ENCODE results near the gene RTP5. TPM values are rescaled to one million over a fixed set of nuclear protein-coding genes. Genes with fewer than 3 reads are reported as not detected.

The RTP5 gene
- total RNA-seq, 1 experiment from 2014 or later = not detected

DNA sequence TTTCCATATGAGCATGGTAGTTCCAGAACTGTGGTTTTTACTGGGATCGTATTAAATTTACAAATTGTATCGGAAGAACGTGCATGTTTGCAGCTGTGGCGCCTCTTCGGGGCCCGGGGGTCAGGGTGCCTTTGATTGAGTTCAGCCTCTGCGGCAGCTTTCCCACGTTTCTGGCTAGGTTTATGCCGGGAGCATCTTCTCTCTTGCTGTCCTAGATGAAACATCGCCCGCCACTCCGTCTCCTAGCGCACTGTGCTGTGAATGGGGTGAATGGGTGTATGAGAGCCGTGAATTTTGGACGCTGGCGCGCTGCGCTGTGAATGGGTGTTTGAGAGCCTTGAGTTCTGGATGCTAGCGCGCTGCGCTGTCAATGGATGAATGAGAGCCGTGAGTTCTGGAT, 23.1 kb upstream of the RTP5 start (continued):
- TF ChIP-seq CEBPB (IDR thresholded peaks at IDR 0.05; ENCODE audit: low read depth) (no peak), CBX3 (IDR thresholded peaks at IDR 0.05; ENCODE audit: low read depth) (no peak), JUND (IDR thresholded peaks at IDR 0.05) (no peak), ZNF274 (IDR thresholded peaks at IDR 0.05; ENCODE audit: low read depth, low read length) (no peak)
- TF ChIP-seq, protein P1, sequence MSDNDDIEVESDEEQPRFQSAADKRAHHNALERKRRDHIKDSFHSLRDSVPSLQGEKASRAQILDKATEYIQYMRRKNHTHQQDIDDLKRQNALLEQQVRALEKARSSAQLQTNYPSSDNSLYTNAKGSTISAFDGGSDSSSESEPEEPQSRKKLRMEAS (IDR thresholded peaks at IDR 0.05) = no peak

DNA sequence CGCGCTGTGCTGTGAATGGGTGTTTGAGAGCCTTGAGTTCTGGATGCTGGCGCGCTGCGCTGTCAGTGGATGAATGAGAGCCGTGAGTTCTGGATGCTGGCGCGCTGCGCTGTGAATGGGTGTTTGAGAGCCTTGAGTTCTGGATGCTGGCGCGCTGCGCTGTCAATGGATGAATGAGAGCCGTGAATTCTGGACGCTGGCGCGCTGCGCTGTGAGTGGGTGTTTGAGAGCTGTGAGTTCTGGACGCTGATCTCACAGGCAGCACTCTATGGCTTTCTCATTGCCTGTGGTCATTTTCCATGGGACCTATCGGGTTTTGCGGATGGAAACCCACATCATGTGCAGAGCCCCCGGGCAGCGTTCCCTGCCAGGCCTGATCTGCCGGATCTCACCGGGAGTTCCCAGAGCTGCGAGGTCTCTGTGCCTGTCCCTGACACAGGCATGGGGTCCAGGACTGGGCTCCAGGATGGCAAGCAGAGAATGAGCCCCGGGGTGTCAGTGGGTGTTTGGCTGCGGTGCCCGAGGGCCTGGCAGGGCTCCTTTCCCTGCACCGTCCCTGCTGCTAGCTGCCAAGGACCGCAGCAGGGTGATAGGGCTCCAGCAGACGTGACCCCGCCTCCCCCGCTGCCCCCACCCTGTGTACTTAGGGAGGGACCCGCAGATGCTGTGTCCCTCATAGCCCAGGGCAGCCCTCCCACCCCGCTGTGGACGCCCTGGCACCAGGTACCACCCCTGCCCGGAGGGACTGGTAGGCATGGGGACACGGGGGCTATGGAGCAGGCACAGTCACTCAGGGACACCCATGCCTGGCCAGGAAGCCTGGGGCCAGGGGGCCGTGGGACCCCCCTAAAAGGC, 20.5 kb upstream of the RTP5 start:
- Histone ChIP-seq H3K4me3 (replicated peaks in 1 of 2; ENCODE audit: low read depth in 1 of 2, low read length in 2 of 2) (no peak overlapping the region), H3K36me3 (ENCODE audit: control insufficient read depth in 1 of 2, insufficient read depth in 2 of 2, low read length in 2 of 2) (no peaks in the 10 kb centered on the region), H3K4me1 (ENCODE audit: control insufficient read depth in 1 of 2, insufficient read depth in 2 of 2, low read length in 2 of 2) (peaks cover 10 to 14% of the 10 kb centered on the region in 2 experiments), H3K4me2 (ENCODE audit: low read length) (no peak overlapping the region), H4K20me1 (ENCODE audit: insufficient read depth) (no peaks in the 10 kb centered on the region), H3K9me3 (ENCODE audit: control insufficient read depth in 1 of 2, insufficient read depth in 1 of 2, low read depth in 1 of 2, low read length in 2 of 2) (no peaks in the 10 kb centered on the region), H3K79me2 (ENCODE audit: insufficient read depth, low read length) (no peaks in the 10 kb centered on the region), H3K9me2 (ENCODE audit: insufficient read depth) (no peaks in the 10 kb centered on the region), H2AFZ (ENCODE audit: low read depth, low read length, poor library complexity, severe bottlenecking) (no peak overlapping the region), H3K9ac (ENCODE audit: low read length) (no peak overlapping the region), H3K27me3 (ENCODE audit: insufficient read depth, low read length) (no peaks in the 10 kb centered on the region), H3K27ac (ENCODE audit: low read depth, low read length) (no peak overlapping the region)
- ChIA-PET POLR2A (no interaction called here), CTCF (no interaction called here), RAD21 (ENCODE audit: low non-redundant PET in 1 of 2, low total read pairs in 2 of 2, uncharacterized antibody in 2 of 2, unreplicated experiment in 2 of 2) (no interaction called here)
- intact Hi-C loops (cut with micrococcal nuclease) = no loop called here
- DNase-seq (ENCODE audit: low read depth, low spot score) = no peak
- TF ChIP-seq RAD21 (IDR thresholded peaks at IDR 0.05; ENCODE audit: low read depth) (no peak), CBX3 (IDR thresholded peaks at IDR 0.05; ENCODE audit: low read depth) (no peak), POLR2A (IDR thresholded peaks at IDR 0.05; ENCODE audit: borderline replicate concordance, extremely low read depth, insufficient read depth, insufficient read length) (no peak), SP1 (IDR thresholded peaks at IDR 0.05; ENCODE audit: low read depth) (no peak), CTCF (IDR thresholded peaks at IDR 0.05 in 2 of 3, conservative IDR thresholded peaks at IDR 0.05 in 1 of 3; ENCODE audit: borderline replicate concordance in 1 of 3, insufficient read depth in 1 of 3, low read depth in 2 of 3, low read length in 2 of 3) (no peak)
- TF ChIP-seq, protein P1 (IDR thresholded peaks at IDR 0.05) = no peak
- ATAC-seq = no peak
- BruUV-seq (replicated peaks) = no TSS peak

All from HCT116 (cell line).